Hematopoietic multipotent progenitor cell treated with erythropoietin and hydrocortisone succinate and interleukin-3 and kit ligand, for 15 days (in vitro differentiated cells): ENCODE data around the gene REEP6.
A peak's percentile ranks its signal among the peaks of the same experiment; 100 is the strongest.
"Not testable (repeated sequence)": the region's sequence is repeated elsewhere in the genome, so short reads cannot be mapped to it uniquely, and the experiment has no call there.

Source experiments
- DNase-seq: peaks from one replicate; pipeline ENCODE4 v3.0.0-alpha.2; 2015; ENCODE audit warnings: low spot score

Gene REEP6

DNA sequence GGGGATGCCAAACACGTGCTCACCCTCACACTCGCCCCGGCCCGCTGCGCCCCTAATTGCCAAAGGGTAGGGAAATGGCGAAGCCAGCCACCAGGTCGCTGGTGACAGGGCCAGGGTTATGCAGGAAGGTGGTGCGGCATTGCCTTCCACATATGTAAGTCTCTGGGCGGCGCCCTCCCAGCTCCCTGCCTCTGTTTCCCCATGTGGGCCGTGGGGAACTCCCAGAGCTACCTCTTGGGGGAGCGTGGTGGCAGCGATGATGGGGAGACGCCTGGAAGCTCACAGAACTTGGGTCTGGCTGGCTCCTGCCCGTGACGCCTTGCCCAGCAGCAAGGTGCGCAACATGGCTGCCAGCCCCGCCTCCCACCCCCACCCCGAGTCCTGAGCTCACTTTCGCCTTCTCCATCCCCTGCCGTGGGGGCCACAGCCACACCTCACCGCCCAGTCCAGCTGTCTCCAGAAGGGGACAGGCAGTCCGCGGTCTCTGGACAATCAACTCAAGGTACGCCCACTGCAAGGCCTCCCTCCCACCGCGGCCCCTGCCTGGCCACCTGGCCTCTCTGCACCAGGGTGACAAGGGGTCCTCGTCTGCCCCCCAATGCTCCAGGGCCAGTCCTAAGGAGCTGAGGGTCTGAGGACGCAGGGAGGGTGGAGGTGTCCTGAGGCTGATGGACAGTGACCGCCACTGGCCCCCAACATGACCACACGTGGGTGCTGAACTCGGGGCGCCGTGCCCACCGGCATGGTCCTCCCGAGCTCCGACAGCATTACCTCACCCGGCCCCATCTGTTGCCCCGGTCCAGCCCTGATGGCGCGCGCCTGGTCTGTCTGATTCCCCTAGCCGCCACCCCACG is 18.5 kb upstream of the REEP6 start:
- DNase-seq, result no peak

DNA sequence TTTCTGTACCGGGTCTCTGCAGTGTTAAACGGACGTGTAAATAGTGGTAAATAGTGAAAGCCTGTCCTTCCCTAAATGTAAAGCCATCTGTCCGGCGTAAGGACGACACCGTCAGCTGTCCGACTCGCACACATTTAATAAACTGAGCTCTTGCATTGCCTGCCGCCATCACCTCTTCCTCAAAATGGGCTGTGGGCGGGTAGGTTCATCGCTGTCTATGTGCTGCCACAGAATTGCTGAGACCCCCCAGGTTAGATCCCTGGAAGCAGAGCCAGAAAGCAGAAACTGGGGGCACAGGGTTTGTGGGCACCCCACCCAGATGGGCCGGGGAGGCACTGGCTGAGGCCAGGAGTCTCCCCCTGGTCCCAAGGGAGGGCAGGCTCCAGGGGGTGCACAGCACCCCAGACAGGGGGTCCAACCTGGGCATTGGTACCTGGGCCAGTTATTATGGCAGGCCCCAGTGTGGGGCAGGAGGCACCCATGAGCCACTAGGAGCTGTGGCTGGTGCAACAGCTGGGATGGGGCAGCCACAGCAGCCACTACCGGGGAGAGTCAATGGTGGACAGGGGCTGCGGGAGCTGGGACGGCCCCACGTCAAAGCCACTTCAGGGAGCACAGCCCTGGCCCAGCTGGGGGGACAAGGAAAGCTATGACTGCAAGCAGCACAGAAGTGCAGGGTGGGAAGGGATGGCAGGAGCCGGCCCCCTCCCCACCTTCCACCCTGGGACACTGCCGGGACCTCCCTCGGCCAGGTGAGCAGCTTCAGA is 17.7 kb upstream of the REEP6 start:
- DNase-seq, result no peak

DNA sequence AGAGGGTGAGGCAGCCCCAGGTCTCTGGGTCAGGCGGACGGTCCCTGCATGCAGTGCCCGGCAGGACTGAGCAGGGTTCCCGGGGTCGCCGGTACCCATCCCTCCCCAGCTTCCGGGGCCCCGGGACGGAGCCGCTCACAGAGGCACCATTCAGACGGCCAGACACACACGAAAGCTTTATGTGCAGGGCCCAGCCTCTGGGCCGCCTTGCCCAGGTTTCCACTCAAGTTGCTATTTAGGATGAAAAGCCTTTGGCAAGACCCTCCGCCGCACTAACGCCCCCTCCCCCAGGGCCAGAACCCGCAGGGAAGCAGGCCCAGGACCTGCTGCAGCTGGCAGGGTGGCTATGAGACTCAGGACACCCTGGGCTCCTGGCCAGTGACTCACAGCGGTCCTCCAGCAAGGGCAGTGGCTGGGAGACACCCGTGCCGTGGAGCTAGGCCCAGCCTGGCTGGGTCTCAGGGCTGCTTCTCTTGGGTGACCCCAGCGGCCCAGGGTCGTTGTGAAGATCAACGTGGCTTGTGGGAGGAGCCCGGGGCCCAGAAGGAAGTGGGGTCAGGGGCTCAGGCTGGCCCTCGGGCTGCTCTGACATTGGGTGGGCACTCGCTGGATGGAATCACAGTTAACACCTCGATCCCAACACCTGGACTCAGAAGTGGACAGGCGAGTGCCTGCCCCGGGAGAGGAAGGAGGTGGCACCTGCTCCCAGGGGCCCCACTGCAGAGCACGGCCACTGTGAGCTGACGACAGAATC is 16.8 kb upstream of the REEP6 start:
- DNase-seq, result no peak

DNA sequence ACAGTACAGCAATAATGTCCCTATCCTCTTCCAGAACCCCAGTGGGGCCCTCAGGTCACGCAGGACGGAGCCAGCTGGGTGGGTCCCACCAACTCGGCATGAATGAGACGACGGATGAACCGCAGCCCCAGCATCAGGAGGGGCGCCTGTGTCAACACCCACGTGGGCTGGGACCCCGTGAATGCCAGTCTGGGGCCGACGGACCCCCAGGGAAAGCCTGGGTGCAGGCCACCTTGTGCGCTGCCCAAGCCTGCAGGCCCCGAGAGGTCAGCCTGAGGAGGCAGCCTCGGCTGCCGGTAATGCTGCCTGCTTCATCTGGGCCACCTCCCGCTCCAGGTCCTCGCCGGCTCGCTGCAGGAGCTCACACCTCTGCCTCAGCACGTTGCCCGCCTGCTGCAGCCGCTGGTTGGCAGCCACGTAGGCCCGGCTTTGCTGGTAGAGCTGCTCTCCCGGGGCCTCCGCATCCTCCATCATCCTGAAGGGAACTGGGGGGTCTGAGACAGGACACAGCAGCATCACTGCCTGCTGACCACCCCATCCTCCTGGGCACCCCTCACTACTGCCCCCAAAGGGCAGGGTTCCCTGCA is 16.1 kb upstream of the REEP6 start:
- DNase-seq, result no peak

DNA sequence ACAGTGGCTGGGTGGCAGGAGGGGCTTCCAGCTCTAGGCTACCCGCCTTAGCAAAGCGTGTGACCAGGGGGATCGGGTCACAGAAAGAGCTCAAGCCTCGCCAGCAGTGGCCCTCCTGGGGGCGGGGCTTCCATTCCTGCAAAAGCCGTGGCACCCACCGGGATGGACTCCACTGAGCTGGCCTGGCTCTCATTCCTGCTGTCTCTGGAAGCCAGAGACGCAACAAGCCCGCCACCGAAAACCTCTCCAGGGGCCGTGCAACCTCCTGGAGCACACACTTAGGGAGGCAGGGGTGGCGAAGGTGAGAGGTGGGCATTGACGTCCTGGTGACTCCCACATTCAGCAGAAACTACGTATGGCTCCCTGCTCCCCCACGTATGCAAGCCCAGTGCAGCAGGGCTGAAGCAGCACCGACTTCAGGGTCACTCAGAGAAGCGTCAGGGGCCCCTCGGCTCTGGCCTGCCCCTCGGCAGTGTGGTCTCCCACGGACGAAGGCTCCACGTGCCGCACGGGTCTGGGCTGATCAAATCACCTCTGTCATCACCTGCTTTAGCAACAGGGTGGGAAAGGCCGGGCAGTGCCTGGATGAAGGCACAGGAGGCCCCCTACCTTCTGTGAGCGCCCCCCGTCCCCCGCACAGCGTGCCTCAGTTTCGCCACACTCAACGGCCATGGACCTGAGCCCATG is 15.1 kb upstream of the REEP6 start:
- DNase-seq, result no peak

DNA sequence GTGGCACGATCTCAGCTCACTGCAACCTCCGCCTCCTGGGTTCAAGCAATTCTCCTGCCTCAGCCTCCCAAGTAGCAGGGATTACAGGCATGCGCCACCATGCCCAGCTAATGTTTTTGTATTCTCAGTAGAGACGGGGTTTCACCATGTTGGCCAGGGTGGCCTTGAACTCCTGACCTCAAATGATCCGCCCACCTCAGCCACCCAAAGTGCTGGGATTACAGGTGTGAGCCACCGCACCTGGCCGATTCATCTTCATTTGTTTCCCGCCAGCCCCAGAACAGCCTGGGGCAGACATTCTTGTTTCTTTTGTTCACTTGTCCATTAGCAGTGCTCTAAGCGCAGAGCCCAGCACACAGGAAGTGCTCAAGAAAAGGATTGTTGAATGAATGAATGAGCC is 13.9 kb upstream of the REEP6 start:
- DNase-seq, result not testable (repeated sequence)

DNA sequence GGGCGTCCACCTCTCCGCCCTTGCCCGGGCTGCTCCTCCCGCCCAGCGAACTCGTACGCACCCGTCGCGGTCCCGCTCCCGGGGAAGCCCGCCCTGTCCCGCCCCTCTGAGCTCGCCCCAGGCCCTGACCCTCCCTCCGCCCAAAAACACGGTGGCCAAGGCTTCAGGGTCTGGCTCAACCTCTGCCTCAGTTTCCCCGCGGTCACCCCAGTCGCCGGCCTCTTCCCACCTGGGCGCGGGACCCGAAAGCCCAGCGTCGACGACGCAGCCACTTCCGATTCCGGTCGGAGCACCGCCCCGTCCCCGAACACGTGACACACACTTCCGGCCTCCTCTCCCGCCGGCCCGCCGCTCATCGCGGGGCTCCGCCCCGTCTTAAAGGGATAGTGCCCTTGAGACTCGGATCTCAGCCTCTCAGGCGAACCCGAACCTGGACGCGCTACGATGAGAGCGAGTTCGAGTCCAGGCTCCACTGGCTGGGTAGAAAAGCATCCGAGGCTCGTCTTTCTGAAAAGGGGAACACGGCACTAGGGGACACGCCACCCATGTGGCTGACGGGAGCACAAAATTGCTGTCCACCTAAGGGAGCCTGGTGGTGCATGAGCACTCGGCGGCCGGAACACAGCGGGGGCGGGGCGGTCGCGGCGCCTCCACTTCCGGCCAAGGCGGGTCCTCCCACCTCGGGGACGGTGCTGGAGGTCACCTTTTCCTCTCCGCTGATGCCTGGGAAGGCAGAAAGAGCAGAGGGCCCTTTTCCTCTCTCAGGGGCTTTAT is 11.9 kb upstream of the REEP6 start, which contains the start of gene C19orf25:
TSS of gene C19orf25 (minus strand) at position 282 of the 774 bp plus-strand sequence. CDS start 312 bp downstream, outside the sequence.
- peak; percentile 93 for DNase-seq

DNA sequence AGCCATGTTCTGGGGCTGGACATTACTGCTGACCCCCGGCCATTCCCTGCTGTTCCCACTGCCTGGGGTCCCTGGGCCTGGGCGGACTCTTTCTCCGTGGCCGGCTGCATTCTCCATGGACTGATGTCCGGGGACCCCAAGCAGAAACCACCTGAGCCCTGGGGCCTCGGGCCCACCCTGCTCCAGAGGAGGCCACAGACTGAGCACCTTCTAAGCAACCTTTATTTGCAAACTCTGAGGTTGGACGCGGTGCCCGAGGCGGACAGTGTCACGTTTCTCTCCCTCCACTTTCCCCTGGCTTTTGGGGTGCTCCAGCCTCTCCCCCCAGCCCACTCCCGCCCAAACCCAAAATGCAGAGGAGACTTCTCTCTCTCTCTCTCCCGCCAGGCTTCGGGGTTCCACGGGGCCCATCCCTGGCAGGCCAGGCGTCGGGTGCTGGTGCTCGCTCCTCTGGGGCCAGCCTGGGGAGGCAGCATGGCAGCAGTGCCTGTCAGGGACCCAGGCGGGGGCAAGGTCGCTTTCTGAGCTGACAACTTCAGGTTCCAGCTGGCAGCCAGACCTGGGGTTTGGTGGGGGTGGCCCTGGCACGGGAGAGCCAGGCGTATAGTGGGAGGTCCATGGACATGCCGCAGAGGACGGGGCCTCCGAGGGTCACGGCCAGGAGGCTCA is 9.6 kb upstream of the REEP6 start:
- no peak for DNase-seq

DNA sequence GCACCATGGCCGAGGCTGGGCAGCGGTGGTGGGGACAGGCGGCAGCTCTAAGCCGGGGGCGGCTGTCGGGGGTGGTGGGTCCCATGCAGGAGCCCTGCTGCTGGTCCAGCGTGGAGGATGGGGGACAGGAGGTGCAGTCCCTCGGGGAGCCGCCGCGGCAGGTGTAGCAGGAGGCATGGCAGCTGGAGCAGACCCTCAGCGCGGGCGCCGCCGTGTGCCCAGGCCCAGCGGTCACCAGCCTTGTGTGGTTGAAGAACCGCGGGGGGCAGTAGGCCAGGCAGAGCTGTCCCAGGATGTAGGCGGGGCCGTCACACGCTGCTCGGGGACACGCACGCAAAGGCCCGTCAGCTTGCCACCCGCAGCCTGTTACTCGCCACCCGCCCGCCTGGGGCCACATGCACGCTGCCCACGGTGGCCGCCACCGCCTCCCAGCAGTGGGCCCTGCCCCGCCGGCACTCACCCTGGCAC is 9.1 kb upstream of the REEP6 start:
- DNase-seq, result no peak

DNA sequence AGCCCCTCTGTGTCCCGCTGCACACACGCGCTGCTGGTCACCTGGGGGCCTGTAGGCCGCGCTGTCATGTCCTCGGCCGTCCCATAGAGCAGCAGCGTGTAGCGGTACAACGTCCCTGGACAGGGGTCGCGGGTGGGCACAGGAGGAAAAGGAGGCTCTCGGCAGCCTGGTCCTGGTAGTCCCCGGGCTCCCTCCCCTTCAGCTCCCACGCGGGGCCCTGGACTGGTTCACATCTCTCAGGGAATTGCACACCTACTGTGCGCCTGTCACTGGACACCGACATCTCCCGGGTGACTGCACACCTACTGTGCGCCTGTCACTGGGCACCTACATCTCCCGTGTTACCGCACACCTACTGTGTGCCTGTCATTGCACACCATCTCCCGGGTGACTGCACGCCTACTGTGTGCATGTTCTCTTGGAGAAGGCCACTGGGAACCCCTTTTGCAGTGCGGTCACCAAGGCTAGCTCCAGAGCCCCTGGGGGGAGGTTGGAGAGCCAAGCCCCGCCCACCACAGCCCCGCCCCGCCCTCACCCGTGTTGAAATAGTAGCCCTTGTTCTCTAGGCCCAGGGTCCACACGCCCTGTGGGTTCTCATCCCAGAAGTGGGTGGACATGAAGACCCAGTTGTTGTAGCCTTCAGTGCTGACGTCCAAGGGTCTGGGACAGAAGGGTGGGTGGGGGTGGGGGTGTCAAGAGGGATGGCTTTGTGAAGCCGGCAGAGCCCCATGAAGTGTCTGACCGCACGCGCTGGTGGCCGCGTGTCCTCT is 8.4 kb upstream of the REEP6 start:
- DNase-seq, result no peak

DNA sequence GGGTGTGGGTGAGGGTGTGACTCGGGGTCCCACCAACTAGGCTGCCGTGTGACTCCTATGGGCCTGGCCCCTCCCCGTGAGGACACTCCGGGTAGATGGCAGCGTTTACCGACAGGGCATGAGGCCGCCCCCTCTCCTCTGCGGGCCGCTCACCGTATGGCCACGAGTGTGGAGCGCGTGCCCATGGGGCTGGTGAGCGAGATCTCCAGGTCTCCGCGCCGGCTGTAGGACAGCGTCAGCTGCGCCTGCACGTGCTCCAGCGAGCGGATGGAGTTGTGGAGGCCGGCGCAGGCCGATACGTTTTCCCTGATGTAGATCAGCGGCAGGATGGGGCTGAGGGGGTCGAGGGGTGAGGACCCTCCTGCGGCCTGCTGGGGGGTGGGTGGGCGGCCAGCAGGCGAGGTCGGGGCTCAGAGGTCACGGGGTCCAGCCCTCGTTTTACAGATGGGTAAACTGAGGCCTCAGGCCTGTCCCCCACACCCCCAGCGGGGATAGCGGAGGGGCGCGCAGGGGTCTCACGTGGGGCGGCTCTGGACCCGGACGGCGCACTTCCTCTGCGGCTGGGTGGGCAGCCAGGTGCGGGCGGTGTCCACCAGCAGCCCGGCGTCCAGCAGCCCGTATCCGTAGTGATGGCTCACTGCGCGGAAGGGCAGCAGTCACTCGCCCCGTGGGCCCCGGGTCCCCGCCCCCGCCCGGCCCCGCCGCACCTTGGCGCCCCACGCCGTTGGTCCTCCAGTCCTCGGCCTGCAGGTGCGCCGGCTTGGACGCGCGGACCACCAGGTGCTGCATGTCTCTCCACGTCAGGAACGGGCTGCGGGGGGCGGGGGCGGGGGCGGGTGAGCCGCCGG is 7.6 kb upstream of the REEP6 start:
- DNase-seq, result no peak

DNA sequence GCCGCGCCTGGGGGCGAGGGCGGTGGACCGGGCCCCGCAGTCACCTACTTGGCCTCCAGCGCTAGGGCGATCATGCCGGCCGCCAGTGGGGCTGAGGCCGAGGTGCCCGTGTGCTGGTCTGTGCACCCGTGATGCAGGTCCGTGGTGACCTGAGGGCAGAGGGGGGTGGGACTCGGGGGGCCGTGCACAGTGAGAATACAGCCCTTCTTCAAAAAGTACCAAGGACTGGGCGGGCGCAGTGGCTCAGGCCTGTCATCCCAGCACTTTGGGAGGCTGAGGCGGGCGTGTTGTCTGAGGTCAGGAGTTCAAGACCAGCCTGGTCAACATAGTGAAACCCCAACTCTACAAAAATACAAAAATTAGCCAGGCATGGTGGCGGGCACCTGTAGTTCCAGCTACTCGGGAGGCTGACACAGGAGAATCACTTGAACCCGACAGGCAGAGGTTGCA is 7.0 kb upstream of the REEP6 start:
- no peak for DNase-seq

DNA sequence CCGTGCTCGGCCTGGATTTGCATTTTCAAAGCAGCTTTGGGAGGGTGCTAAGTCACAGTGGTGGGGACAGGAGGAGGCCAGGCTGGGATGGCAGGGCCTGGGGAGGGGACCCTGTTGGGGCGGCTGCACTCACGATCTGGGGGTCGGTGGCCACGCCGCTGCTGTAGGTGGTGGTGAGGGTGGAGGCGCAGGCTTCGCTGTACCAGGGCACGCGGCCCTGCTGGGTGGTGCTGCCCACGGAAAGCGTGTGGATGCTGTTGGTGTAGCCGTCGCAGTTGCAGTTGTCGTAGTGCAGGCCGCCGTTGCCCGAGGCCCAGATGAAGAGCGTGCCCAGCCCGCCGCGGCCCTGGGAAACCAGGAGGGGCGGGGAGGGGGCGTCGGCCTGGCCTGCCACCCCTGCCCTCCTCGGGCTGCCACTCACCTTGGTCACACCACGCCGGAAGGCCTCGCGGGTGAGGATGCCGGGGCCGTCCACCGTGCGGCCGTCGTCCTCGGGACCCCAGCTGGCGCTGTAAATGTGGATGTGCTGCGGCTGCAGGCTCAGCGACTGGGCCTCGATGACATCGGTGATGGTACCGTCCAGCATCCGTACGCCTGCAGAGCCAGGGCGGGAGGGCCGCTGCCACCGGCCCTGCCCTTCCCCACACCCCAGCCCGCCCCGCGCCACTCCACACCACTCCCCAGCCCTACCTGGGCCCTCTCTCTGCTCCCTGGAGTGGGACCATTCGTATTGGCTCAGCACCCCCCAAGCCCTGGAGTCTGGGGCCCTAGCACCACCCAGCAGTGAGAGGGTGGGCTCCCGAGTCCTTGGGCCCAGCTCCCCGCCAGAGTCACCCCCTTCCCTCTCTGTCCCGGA is 4.0 kb upstream of the REEP6 start:
- DNase-seq, result no peak

DNA sequence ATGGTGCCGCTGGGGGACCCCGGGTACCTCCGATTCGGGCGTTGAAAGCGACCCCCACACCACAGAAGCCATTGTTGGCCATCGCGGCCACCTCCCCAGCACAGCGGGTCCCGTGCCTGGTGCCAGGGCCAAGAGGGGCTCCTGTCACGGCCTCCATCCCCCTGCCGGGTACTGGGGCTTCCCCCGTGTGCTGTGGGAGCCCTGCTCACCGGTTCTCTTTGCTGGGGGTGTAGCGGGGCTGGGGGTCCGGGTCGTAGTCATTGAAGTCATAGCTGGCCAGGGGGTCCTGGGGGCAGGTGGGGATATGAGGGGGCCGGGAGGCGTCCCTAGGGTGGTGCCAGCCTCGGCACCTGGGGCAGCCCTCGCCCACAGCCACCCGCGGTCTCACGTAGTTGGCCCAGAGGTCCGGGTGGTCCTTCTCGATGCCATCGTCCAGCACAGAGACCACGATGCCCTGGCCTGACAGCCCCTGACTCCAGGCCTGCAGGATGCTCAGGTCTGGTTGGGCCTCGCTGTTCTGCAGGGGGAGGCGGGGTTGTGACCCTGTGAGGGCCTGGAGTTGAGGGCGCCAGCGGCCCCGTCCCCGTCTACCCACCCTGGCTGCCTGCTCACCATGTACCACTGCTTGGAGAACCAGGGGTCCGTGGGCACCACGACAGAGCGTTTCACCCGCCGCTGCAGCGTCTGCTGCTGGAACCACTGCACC is 3.3 kb upstream of the REEP6 start:
- no peak for DNase-seq

DNA sequence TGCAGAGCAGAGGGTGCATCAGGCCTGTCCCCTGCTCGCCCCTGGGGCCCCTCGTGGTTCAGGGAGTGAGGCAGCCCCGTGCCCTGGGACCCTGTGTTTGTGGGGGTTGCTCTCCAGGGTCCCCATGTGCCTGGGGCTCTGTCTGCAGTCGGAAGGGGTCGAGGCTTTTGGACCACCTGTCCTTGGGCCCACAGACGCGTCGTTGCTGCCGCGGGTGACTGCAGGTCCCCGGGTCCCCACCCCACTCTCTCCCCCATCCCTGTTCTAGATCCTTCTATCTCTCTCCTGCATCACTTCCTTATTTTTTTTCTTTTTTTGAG is 2.7 kb upstream of the REEP6 start:
- no peak for DNase-seq

DNA sequence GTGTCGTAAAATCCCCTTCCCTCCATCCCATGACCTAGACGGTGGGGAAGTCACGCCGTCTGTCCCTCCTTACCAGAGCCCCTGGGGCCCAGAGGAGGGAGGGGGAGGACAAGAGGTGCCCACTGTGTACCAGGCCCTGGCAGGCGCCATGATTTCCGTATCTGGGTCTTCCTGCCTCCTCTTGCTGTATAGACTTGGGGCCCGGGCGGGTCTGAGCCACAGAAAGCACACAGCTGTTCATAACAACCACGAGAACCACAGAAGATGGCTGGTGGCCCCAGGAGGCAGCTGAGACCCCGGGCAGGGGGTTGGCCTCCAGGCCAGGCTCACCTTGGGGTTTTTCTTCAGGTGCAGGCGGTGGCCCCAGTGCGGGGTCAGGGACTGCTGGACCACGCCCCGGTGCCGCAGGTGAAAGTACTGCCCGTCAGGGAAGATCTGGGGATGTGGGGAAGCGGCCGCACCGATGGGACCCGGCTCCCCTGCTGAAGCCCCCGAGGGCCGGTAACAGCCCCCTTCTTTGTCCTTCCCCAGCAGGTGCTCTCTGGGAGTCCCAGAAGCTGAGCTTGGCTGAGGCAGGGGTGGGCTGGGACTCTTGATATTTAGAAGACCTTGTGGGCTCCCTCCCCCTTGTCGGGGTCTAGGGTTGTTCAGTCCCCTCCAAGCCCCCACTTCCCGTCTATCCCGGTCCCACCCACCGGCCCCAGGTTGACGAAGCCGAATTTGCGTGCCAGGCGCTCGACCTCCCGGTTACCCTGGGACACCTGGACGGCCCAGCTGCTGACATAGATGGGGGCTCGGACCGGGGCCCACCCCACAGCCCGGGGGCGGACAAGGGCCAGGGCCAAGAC is 1.3 kb upstream of the REEP6 start:
- no peak for DNase-seq
